Gastrocnemius medialis (tissue), 4 donors: ENCODE data around the gene RNF25.

Experiments
- POLR2A ChIP-seq, 2 donors: fragments of 450-650 bp; IDR thresholded peaks; one replicate each; pipeline ENCODE4 v1.6.1; 2017; ENCODE audit warnings: antibody characterized with exemption in 2 of 2, mild to moderate bottlenecking in 2 of 2, moderate library complexity in 2 of 2
- TF ChIP-seq, protein P1 (sequence below), 5 experiments: fragments of 450-650 bp in 3 of 5; fragments of 200-600 bp in 2 of 5; sonication (generic) in 2 of 5; IDR thresholded peaks in 4 of 5; conservative IDR thresholded peaks in 1 of 5; 1 replicate in 4 of 5; 2 replicates in 1 of 5; pipeline ENCODE4 v1.5.1; 2016 to 2019; ENCODE audit warnings: antibody characterized with exemption in 5 of 5, mild to moderate bottlenecking in 3 of 5, moderate library complexity in 3 of 5

DNA sequence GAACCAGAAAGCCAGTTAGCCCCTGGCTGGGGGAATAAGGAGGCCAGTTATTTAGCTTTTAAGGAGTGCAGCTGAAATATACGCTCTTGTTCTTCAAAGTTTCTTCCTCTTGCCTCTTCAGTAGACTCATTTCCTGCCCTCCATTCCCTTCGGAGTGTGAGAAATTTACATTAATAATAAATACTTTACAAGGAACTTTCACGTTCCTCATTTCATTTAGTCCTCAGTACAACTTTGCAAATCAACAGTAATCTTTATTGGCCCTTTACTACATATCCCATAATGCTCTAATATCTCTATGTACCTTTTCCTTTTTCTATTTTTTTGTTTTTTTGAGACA lies 48.5 kb downstream of the RNF25 start:
- TF ChIP-seq, protein P1, sequence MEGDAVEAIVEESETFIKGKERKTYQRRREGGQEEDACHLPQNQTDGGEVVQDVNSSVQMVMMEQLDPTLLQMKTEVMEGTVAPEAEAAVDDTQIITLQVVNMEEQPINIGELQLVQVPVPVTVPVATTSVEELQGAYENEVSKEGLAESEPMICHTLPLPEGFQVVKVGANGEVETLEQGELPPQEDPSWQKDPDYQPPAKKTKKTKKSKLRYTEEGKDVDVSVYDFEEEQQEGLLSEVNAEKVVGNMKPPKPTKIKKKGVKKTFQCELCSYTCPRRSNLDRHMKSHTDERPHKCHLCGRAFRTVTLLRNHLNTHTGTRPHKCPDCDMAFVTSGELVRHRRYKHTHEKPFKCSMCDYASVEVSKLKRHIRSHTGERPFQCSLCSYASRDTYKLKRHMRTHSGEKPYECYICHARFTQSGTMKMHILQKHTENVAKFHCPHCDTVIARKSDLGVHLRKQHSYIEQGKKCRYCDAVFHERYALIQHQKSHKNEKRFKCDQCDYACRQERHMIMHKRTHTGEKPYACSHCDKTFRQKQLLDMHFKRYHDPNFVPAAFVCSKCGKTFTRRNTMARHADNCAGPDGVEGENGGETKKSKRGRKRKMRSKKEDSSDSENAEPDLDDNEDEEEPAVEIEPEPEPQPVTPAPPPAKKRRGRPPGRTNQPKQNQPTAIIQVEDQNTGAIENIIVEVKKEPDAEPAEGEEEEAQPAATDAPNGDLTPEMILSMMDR (IDR thresholded peaks at IDR 0.05 in 4 of 5, conservative IDR thresholded peaks at IDR 0.05 in 1 of 5), result no peak
- no peak for TF ChIP-seq POLR2A (IDR thresholded peaks at IDR 0.05)
